Measurements from ENCODE around the gene FNDC3B. TPM values are rescaled to one million over a fixed set of nuclear protein-coding genes. Genes with fewer than 3 reads are reported as not detected.

The FNDC3B gene
- total RNA-seq, 1 donor from 2014 or later = 66.9 TPM

GRCh38 chr3:172437713-172438112, 398.3 kb downstream of the FNDC3B start:
- no peak for DNase-seq (ENCODE audit: low read depth)

- no peak for DNase-seq (ENCODE audit: low read depth)
These were observed 398.8 kb downstream of the FNDC3B start for GRCh38 chr3:172438186-172438585.

GRCh38 chr3:172441581-172441980, 402.2 kb downstream of the FNDC3B start:
- DNase-seq (ENCODE audit: low read depth) = no peak

GRCh38 chr3:172442606-172443005, 403.2 kb downstream of the FNDC3B start:
- DNase-seq (ENCODE audit: low read depth) = no peak

- DNase-seq (ENCODE audit: low read depth) = no peak
These were observed 405.4 kb downstream of the FNDC3B start for GRCh38 chr3:172444821-172445220.

GRCh38 chr3:172446198-172446597, 406.8 kb downstream of the FNDC3B start:
- DNase-seq (ENCODE audit: low read depth) = no peak

- DNase-seq (ENCODE audit: low read depth) = no peak
These were observed 408.5 kb downstream of the FNDC3B start, which contains the start of gene GHSR for GRCh38 chr3:172447611-172448579. Gene GHSR, minus strand, starts transcription at chr3:172448456. Its CDS starts 43 bp downstream, at chr3:172448413.

- no peak for DNase-seq (ENCODE audit: low read depth)
These were observed 409.5 kb downstream of the FNDC3B start for GRCh38 chr3:172448661-172449465.

GRCh38 chr3:172449466-172450149, 410.2 kb downstream of the FNDC3B start:
- DNase-seq (ENCODE audit: low read depth) = peak; percentile 68

Other genes with a start within 250 kb of the FNDC3B start
- 5.3 and 6.0 TPM in 2 replicates for gene PLD1, start 229.1 kb upstream of the FNDC3B start, total RNA-seq
- not detected in 2 replicates for gene TMEM212, start 196.2 kb upstream of the FNDC3B start, total RNA-seq

All from myocyte (in vitro differentiated cells).